Measurements from ENCODE around the gene RUNX1.
"Not testable (repeated sequence)": the region's sequence is repeated elsewhere in the genome, so short reads cannot be mapped to it uniquely, and the experiment has no call there.

Gene RUNX1

GRCh38 chr21:34806423-34806822, 242.7 kb downstream of the RUNX1 start:
- no peak for DNase-seq (ENCODE audit: low read depth)

DNA sequence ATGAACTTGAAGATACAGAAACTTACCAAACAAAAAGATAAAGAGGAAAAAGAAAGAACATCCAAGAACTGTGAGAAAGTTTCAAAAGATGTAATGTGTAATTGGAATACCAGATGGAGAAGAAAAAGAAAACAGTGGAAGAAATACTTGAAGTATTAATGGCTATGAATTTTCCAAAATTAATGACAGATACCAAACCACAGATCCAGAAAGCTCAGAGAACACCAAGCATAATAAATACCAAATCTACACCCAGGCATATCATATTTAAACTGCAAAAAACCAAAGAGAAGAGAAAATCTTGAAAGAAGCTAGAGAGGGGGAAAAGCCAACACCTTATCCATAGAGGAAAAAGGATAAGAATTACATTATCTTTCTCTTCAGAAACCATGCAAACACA, 243.9 kb downstream of the RUNX1 start:
- DNase-seq (ENCODE audit: low read depth) = no peak

DNA sequence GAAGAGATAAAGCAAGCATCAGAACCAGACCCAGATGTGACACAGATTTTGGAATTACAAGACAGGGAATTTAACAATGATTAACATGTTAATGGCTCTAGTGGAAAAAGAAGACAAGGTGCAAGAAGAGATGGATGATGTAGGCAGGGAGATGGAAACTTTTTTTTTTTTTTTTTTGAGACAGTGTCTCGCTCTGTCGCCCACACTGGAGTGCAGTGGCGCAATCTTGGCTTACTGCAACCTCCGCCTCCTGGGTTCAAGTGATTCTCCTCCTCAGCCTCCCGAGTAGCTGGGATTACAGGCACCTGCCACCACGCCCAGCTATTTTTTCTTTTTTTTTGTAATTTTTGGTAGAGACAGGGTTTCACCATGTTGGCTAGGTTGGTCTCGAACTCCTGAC, 244.5 kb downstream of the RUNX1 start:
- not testable (repeated sequence) for DNase-seq (ENCODE audit: low read depth)

- DNase-seq (ENCODE audit: low read depth) = no peak
These were observed 245.2 kb downstream of the RUNX1 start for GRCh38 chr21:34803782-34804370.

- no peak for DNase-seq (ENCODE audit: low read depth)
These were observed 246.8 kb downstream of the RUNX1 start for GRCh38 chr21:34802180-34802899.

- DNase-seq (ENCODE audit: low read depth) = no peak
These were observed 247.5 kb downstream of the RUNX1 start for GRCh38 chr21:34801519-34802132.

DNA sequence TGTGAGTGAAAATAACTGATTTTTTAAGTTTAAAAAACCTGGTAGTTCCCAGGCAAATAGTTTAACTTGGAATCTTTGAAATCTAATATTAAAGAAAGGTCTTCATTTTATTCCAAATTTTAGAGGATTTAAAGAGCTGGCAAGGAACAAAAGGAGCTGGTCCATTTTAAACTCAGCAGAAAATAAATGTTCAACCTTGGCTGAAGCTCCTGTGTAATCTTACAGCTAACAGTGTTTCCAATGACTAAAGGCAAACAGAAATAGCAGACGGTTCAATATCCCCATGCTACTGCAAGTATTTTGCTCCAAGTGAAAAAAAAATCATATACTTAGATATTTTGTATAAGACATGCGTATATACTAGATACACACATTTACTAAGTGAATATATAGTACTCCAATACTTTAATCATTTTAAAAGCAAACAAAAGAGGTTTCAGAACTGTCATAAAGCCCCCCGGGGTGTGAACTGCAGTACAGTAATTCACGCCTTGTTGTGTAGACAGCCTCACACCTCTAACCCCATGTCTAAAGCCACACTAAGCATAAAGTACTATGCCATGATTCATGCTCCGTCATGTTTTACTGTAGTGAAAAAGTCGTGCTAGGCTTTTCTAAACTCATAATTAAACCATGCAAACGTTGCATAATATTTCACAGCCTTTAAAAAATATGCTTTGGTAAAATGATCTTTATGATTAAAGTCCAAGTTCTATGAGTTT, 248.1 kb downstream of the RUNX1 start:
- DNase-seq (ENCODE audit: low read depth) = no peak

DNA sequence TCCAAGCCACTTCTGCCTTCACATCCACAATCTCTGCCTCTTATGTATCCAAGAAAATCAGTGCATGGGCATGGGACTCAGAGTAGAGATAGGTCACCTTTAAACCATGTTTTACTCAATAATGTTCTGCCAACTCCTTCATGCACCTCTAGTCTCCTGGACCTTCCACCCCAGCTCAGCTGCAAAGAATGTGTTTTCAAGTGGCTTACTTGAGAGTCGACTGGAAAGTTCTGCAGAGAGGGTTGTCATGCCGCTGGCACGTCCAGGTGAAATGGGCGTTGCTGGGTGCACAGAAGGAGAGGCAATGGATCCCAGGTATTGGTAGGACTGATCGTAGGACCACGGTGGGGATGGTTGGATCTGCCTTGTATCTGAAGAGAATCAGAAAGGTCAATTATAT, 250.0 kb downstream of the RUNX1 start:
- DNase-seq (ENCODE audit: low read depth) = no peak

DNA sequence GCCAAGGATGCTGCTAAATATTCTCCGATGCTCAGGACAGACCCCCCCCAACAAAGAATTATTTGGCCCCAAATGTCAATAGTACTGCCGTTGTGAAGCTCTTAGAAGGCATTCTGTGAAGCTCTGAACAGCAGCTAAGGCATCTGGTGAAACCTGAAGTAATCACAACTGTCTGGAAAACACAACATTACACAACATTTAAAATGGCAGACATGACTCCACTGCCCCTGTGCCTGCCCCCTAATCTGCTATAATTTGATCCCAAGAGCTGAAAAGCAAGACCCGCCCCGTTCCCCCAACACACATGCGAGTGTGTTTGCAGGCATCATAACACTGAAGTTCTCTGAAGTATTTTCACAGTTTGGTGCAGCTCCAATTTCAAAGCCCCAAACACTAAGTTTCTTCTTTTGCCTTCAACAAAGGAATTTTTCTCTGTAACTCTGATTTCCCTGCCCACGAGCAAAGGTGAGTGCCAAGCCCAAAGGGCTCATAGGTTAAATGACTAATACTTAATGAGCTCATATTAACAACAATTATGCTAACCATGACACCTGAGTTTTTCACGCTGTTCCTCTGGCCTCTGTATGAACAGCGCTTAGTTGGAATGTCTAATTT, 251.1 kb downstream of the RUNX1 start:
- DNase-seq (ENCODE audit: low read depth) = no peak

- DNase-seq (ENCODE audit: low read depth) = no peak
These were observed 251.9 kb downstream of the RUNX1 start for GRCh38 chr21:34797201-34797525.

GRCh38 chr21:34796518-34797200, 252.4 kb downstream of the RUNX1 start:
- DNase-seq (ENCODE audit: low read depth) = no peak

DNA sequence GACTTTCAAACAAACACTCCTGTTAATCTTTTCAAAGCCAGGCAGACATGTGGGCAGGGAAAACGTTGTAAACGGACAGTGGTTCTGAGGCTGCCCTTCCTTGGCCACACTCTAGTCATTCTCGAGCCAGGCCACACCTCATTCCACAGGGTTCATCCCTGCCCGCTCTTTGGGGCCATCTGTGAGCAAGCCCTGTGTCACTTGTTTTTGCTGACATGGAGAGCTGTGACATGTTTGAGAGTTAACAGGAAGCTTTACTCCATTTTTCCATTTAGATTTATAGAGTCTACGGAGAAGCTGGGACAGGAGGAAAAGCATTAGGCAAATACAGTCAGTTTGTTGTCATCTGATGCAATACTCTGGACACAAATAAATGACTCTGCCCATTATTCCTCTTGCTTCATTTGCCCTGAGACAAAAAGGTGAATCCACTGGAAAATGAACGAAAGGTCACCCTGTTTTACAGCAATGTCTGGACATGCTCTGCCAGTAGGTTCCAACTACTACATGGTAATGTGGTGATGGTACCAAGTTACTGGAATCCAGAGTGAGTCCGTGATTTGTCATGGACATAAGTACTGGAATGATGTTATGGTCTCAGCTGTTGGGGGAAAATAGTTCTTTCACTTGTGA, 253.4 kb downstream of the RUNX1 start:
- DNase-seq (ENCODE audit: low read depth) = no peak

DNA sequence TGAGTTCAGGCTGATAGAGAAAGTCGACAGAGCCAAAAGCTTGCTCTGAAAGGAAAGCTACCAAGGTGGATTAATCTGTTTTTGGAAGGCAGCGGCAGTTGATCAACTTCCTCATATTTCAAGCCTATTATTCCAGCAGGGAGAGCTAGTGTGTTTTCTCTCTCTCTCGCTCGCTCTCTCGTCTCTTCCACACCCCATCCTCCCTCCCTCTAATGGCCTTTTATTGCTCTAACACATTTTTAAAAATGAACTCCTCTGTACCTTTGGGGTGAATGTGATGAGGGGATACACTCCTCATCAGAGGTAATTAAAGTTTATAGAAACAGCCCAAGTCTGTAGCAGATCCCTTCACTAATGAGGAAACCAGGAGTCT, 253.9 kb downstream of the RUNX1 start:
- DNase-seq (ENCODE audit: low read depth) = no peak

- no peak for DNase-seq (ENCODE audit: low read depth)
These were observed 254.4 kb downstream of the RUNX1 start for GRCh38 chr21:34794686-34795085.

DNA sequence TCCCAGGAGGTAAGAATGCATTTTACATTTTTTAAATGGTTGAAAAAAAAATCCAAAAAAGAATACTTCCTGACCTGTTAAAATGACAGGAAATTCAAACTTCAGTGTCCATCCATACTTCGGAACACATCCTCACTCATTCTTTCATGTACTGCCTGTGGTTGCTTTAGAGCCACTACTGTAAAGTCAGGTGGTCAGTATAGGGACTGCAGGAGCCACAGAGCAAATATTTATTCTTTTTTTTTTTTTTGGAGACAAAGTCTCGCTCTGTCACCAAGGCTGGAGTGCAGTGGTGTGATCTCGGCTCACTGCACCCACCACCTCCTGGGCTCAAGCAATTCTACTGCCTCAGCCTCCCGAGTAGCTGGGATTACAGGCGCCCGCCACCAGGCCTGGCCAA, 255.6 kb downstream of the RUNX1 start:
- no peak for DNase-seq (ENCODE audit: low read depth)

DNA sequence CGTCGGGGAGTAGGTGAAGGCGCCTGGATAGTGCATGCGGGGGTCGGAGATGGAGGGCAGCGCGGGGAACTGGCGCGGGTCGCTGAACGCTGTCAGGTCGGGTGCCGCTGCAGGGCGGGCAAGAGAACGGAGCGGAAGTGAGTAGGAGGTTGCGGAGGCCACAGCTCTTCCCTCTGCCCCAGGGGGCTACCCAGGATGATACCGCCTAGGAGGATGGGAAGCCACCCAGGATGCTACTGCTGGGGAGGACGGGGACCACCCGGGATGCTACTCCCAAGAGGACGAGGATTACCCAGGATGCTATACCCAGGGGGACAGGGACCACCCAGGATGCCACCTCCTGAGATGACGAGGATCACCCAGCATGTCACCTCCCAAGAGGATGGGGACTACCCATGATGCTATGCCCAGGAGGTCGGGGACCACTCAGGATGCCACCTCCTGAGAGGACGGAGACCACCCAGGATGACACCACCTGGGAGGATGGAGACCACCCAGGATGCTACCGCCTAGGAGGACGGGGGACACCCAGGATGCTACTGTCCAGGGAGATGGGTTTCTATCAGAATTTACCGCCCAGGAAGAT, 256.5 kb downstream of the RUNX1 start:
- DNase-seq (ENCODE audit: low read depth) = no peak

GRCh38 chr21:34791776-34792503, 257.2 kb downstream of the RUNX1 start:
- DNase-seq (ENCODE audit: low read depth) = no peak

- DNase-seq (ENCODE audit: low read depth) = no peak
These were observed 258.3 kb downstream of the RUNX1 start for GRCh38 chr21:34790834-34791233.

- DNase-seq (ENCODE audit: low read depth) = no peak
These were observed 258.8 kb downstream of the RUNX1 start for GRCh38 chr21:34790341-34790740.

DNA sequence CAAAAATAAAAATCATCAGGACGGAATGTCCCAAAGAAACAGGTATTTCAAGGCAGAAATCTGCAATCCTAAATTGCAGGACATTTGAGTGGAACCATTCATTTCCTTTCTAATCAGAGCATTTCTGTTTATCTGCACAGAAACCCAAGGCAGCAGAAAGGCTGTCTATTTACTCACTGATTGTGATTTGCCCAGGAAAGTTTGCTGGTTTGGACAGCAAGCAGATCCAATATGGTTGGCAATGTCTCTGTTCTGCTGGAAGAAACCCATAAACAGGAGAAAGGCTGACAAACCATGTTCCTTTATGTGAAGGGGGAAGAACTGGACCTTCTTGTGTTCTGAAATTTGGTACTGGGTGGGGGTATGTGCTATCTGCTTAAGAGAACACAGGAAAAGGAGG, 260.2 kb downstream of the RUNX1 start:
- no peak for DNase-seq (ENCODE audit: low read depth)

GRCh38 chr21:34783815-34784214, 265.3 kb downstream of the RUNX1 start:
- no peak for DNase-seq (ENCODE audit: low read depth)
